Epithelial cell of proximal tubule (primary cell): ENCODE data around the gene DNAJC22. TPM values are rescaled to one million over a fixed set of nuclear protein-coding genes. Genes with fewer than 3 reads are reported as not detected.
"Not testable (repeated sequence)": the region's sequence is repeated elsewhere in the genome, so short reads cannot be mapped to it uniquely, and the experiment has no call there.

Experiments
- DNase-seq: peaks from one replicate; pipeline ENCODE4 v3.0.0-alpha.2; 2011; ENCODE audit warnings: low read depth
- H3K4me3 ChIP-seq: 2 replicates; pipeline ENCODE4 v1.5.1; 2011; ENCODE audit warnings: low read depth, mild to moderate bottlenecking, low read length
- total RNA-seq: library from RNA; depleted of rRNA; stranded (reverse); fragments of >200 nt; gene quantifications from 2 replicates; pipeline ENCODE4 v1.2.3, GENCODE V29; 2015
- TF ChIP-seq, protein P1 (sequence below): conservative IDR thresholded peaks from 2 replicates; pipeline ENCODE4 v1.5.1; 2012; ENCODE audit warnings: low read depth, mild to moderate bottlenecking, low read length

The DNAJC22 gene
- total RNA-seq, 1 donor from 2014 or later, result 0.40 TPM

DNA sequence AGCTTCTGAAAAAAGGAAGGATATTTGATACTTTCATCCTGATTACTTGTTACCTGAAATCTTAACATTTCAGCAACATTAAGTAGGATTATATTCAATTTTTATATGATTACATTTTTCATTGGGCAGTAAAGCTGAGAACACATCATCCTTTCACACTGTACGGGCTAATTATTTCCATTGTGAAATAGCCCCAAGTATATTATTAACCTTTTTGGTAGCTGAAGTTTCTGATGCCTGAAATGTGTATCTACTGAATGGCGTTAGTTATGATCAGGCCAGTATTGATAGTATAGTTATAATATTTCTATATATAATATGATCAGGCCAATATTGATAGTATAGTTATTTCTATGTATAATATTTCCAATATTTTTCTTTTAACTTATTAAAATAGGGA is 30.7 kb downstream of the DNAJC22 start:
- no peak overlapping the region for H3K4me3 ChIP-seq
- DNase-seq, result no peak
- TF ChIP-seq, protein P1, sequence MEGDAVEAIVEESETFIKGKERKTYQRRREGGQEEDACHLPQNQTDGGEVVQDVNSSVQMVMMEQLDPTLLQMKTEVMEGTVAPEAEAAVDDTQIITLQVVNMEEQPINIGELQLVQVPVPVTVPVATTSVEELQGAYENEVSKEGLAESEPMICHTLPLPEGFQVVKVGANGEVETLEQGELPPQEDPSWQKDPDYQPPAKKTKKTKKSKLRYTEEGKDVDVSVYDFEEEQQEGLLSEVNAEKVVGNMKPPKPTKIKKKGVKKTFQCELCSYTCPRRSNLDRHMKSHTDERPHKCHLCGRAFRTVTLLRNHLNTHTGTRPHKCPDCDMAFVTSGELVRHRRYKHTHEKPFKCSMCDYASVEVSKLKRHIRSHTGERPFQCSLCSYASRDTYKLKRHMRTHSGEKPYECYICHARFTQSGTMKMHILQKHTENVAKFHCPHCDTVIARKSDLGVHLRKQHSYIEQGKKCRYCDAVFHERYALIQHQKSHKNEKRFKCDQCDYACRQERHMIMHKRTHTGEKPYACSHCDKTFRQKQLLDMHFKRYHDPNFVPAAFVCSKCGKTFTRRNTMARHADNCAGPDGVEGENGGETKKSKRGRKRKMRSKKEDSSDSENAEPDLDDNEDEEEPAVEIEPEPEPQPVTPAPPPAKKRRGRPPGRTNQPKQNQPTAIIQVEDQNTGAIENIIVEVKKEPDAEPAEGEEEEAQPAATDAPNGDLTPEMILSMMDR, result no peak

GRCh38 chr12:49380184-49380583 is 33.5 kb downstream of the DNAJC22 start:
- H3K4me3 ChIP-seq, DNase-seq: not testable (repeated sequence)

- TF ChIP-seq, protein P1, result no peak
- no peak for DNase-seq
Observed at GRCh38 chr12:49388682-49389386, 42.1 kb downstream of the DNAJC22 start.

GRCh38 chr12:49389387-49389703 is 42.7 kb downstream of the DNAJC22 start:
- no peak overlapping the region for H3K4me3 ChIP-seq
- DNase-seq, result no peak
- TF ChIP-seq, protein P1, result no peak

More at GRCh38 chr12:49388682-49389386, 42.1 kb downstream of the DNAJC22 start:
- no peak overlapping the region for H3K4me3 ChIP-seq

- no peak overlapping the region for H3K4me3 ChIP-seq
- TF ChIP-seq, protein P1, result no peak
- no peak for DNase-seq
Observed at GRCh38 chr12:49397000-49397399, 50.3 kb downstream of the DNAJC22 start.

- DNase-seq, result no peak
- TF ChIP-seq, protein P1, result no peak
- no peak overlapping the region for H3K4me3 ChIP-seq
Observed at GRCh38 chr12:49400304-49400703, 53.6 kb downstream of the DNAJC22 start.

Other genes with a start within 250 kb of the DNAJC22 start
- 21.8 and 37.8 TPM in 2 replicates for gene LMBR1L, start 236.0 kb upstream of the DNAJC22 start, total RNA-seq
- gene TUBA1B, start 215.5 kb upstream of the DNAJC22 start, total RNA-seq, result 2,565 and 4,770 TPM in 2 replicates
- 929 and 1,025 TPM in 2 replicates for gene TUBA1A, start 157.8 kb upstream of the DNAJC22 start, total RNA-seq
- 1,483 and 2,573 TPM in 2 replicates for gene TUBA1C, start 81.8 kb upstream of the DNAJC22 start, total RNA-seq
- gene PRPH, start 51.7 kb upstream of the DNAJC22 start, total RNA-seq, result 1.1 TPM in 1 of 2 replicates, not detected in the other
- gene TROAP, start 23.6 kb upstream of the DNAJC22 start, total RNA-seq, result 31.7 and 45.4 TPM in 2 replicates
- not detected in 2 replicates for gene C1QL4, start 9.7 kb upstream of the DNAJC22 start, total RNA-seq
- gene SPATS2, start 20.6 kb downstream of the DNAJC22 start, total RNA-seq, result 14.9 and 29.9 TPM in 2 replicates
- gene KCNH3, start 192.1 kb downstream of the DNAJC22 start, total RNA-seq, result 0.07 and 0.12 TPM in 2 replicates
- 62.4 and 118 TPM in 2 replicates for gene MCRS1, start 221.3 kb downstream of the DNAJC22 start, total RNA-seq